Thyroid gland (tissue), 4 donors: ENCODE data around the gene TACR2.

Experiments
- POLR2A ChIP-seq, 2 donors: fragments of 450-650 bp; IDR thresholded peaks; one replicate each; pipeline ENCODE4 v1.6.1; 2017; ENCODE audit warnings: antibody characterized with exemption in 2 of 2, mild to moderate bottlenecking in 2 of 2, moderate library complexity in 1 of 2
- TF ChIP-seq, protein P1 (sequence below), 6 experiments: fragments of 200-600 bp in 3 of 6; fragments of 450-650 bp in 3 of 6; sonication (generic) in 3 of 6; IDR thresholded peaks; one replicate each; pipeline ENCODE4 v1.5.1; 2016 to 2019; ENCODE audit warnings: antibody characterized with exemption in 6 of 6, mild to moderate bottlenecking in 2 of 6, inconsistent platforms in 1 of 6, moderate library complexity in 1 of 6

DNA sequence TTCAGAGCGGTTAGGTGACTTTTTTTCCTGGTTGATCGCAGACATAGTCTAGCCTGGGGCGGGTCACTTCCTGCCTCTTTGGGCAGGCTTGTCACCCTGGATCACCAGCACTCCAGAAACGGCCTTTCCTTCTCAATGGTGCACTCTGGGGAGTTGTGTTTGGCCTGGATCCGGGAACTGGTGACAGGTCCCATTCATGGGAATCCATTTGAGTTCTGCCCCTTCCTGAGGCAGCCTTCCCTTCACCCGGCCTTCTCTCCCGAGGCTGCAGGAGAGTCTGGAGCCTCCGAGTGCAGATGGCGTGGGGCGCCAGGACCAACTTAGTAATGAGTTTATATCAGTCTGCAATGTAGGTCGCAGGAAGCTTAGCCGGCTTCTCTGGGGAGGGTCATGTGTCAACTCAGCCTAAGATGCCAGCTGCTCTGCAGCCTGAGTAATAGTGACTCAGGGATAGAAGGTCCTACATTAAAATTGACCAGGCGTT, 54.2 kb downstream of the TACR2 start:
- TF ChIP-seq, protein P1, sequence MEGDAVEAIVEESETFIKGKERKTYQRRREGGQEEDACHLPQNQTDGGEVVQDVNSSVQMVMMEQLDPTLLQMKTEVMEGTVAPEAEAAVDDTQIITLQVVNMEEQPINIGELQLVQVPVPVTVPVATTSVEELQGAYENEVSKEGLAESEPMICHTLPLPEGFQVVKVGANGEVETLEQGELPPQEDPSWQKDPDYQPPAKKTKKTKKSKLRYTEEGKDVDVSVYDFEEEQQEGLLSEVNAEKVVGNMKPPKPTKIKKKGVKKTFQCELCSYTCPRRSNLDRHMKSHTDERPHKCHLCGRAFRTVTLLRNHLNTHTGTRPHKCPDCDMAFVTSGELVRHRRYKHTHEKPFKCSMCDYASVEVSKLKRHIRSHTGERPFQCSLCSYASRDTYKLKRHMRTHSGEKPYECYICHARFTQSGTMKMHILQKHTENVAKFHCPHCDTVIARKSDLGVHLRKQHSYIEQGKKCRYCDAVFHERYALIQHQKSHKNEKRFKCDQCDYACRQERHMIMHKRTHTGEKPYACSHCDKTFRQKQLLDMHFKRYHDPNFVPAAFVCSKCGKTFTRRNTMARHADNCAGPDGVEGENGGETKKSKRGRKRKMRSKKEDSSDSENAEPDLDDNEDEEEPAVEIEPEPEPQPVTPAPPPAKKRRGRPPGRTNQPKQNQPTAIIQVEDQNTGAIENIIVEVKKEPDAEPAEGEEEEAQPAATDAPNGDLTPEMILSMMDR (IDR thresholded peaks at IDR 0.05): no peak
- TF ChIP-seq POLR2A (IDR thresholded peaks at IDR 0.05): no peak
